Trophoblast cell (in vitro differentiated cells and primary cell): ENCODE data around the gene TDG.
"Not testable (repeated sequence)": the region's sequence is repeated elsewhere in the genome, so short reads cannot be mapped to it uniquely, and the experiment has no call there.

ENCODE experiments used
- DNase-seq, 2 donors: peaks; one replicate each; pipeline ENCODE4 v3.0.0-alpha.2; 2016
- H2AFZ ChIP-seq: 2 replicates; pipeline ENCODE4 v1.6.1; 2013; ENCODE audit warnings: low read length, moderate library complexity, mild to moderate bottlenecking; ENCODE audit not compliant: insufficient read depth, poor library complexity
- H2AK5ac ChIP-seq: 2 replicates; pipeline ENCODE4 v1.6.1; 2013; ENCODE audit warnings: mild to moderate bottlenecking, low read length
- H2BK120ac ChIP-seq: 2 replicates; pipeline ENCODE4 v1.6.1; 2013; ENCODE audit warnings: low read length, mild to moderate bottlenecking, moderate library complexity; ENCODE audit not compliant: insufficient read depth, poor library complexity
- H2BK12ac ChIP-seq: 2 replicates; pipeline ENCODE4 v1.6.1; 2013; ENCODE audit warnings: mild to moderate bottlenecking, low read length, moderate library complexity
- H2BK5ac ChIP-seq: 2 replicates; pipeline ENCODE4 v1.6.1; 2013; ENCODE audit warnings: low read length, low read depth, moderate library complexity, mild to moderate bottlenecking; ENCODE audit not compliant: poor library complexity
- H3K14ac ChIP-seq: 2 replicates; pipeline ENCODE4 v1.6.1; 2013; ENCODE audit warnings: mild to moderate bottlenecking, low read length
- H3K18ac ChIP-seq: 2 replicates; pipeline ENCODE4 v1.6.1; 2013; ENCODE audit warnings: mild to moderate bottlenecking, low read length
- H3K23ac ChIP-seq: 2 replicates; pipeline ENCODE4 v1.6.1; 2013; ENCODE audit warnings: low read length
- H3K27ac ChIP-seq: 2 replicates; pipeline ENCODE4 v1.5.1; 2013; ENCODE audit warnings: low read depth, mild to moderate bottlenecking, inconsistent platforms, low read length, moderate library complexity
- H3K27me3 ChIP-seq: 2 replicates; pipeline ENCODE4 v1.6.1; 2013; ENCODE audit warnings: inconsistent platforms, mild to moderate bottlenecking, low read length, moderate library complexity; ENCODE audit not compliant: insufficient read depth
- H3K36me3 ChIP-seq, 2 experiments: 1 replicate in 1 of 2; 2 replicates in 1 of 2; pipeline ENCODE4 v1.6.1; 2013; ENCODE audit warnings: low read length in 2 of 2, mild to moderate bottlenecking in 2 of 2, moderate library complexity in 1 of 2; ENCODE audit not compliant: insufficient read depth in 2 of 2, control insufficient read depth in 1 of 2
- H3K4ac ChIP-seq: 2 replicates; pipeline ENCODE4 v1.6.1; 2013; ENCODE audit warnings: low read depth, mild to moderate bottlenecking, low read length, moderate library complexity
- H3K4me1 ChIP-seq, 2 experiments: 1 replicate in 1 of 2; 2 replicates in 1 of 2; pipeline ENCODE4 v1.6.1; 2013; ENCODE audit warnings: low read length in 2 of 2, mild to moderate bottlenecking in 2 of 2, moderate library complexity in 1 of 2; ENCODE audit not compliant: insufficient read depth in 2 of 2, control insufficient read depth in 1 of 2
- H3K4me2 ChIP-seq: 2 replicates; pipeline ENCODE4 v1.6.1; 2013; ENCODE audit warnings: inconsistent platforms, mild to moderate bottlenecking, low read length, moderate library complexity
- H3K4me3 ChIP-seq: 2 replicates; pipeline ENCODE4 v1.5.1; 2013; ENCODE audit warnings: mild to moderate bottlenecking, low read depth, low read length, inconsistent platforms
- H3K79me1 ChIP-seq: one replicate; pipeline ENCODE4 v1.6.1; 2013; ENCODE audit warnings: low read length
- H3K79me2 ChIP-seq: 2 replicates; pipeline ENCODE4 v1.6.1; 2013; ENCODE audit warnings: low read length, mild to moderate bottlenecking; ENCODE audit not compliant: control insufficient read depth, insufficient read depth, poor library complexity
- H3K9ac ChIP-seq: 2 replicates; pipeline ENCODE4 v1.6.1; 2013; ENCODE audit warnings: mild to moderate bottlenecking, low read length
- H3K9me3 ChIP-seq: 2 replicates; pipeline ENCODE4 v1.6.1; 2013; ENCODE audit warnings: low read depth, mild to moderate bottlenecking, control low read depth, inconsistent platforms, low read length; ENCODE audit not compliant: insufficient read depth
- H4K12ac ChIP-seq: 2 replicates; pipeline ENCODE4 v1.6.1; 2013; ENCODE audit warnings: low read depth, mild to moderate bottlenecking, low read length, moderate library complexity
- H4K8ac ChIP-seq: 2 replicates; pipeline ENCODE4 v1.6.1; 2013; ENCODE audit warnings: low read depth, mild to moderate bottlenecking, low read length, moderate library complexity
- H4K91ac ChIP-seq: one replicate; pipeline ENCODE4 v1.6.1; 2013; ENCODE audit warnings: low read depth, mild to moderate bottlenecking, low read length, moderate library complexity
- WGBS: extraction: QIAGEN DNeasy Blood & Tissue Kit; methylation state at CpG from one replicate; pipeline ENCODE4 v1.1.7; 2013; ENCODE audit warnings: missing lambda C conversion rate; ENCODE audit not compliant: insufficient read length, insufficient coverage; ENCODE audit errors: extremely low coverage; 5-methylcytosine and 5-hydroxymethylcytosine counted together

TDG gene

DNA sequence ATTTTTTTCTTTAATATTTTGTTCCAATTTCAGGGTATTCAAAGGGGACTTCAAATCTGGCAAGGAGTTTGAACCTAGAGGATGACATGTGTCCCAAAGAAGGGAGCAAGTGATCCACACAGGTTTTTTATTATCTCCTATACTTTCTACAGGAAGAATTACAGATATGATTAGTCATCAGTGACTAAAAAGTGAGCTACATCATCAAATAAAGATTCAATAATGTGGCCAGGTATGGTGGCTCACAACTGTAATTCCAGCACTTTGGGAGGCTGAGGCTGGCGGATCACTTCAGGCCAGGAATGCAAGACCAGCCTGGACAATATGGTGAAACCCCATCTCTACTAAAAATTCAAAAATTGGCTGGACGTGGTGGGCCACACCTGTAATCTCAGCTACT lies 60.1 kb downstream of the TDG start:
- Histone ChIP-seq H3K9me3 (peaks cover 2% of the 10 kb centered on the region), H3K79me1 (no peaks in the 10 kb centered on the region), H3K27ac (no peak overlapping the region), H3K18ac (no peak overlapping the region), H3K27me3 (no peaks in the 10 kb centered on the region), H4K8ac (no peak overlapping the region), H3K23ac (no peak overlapping the region), H3K4me3 (no peak overlapping the region), H2AK5ac (no peak overlapping the region), H3K4ac (no peak overlapping the region), H3K4me2 (no peak overlapping the region), H3K9ac (no peak overlapping the region), H2AFZ (no peak overlapping the region), H3K79me2 (no peaks in the 10 kb centered on the region), H2BK5ac (no peak overlapping the region), H2BK12ac (no peak overlapping the region), H3K4me1 (no peaks in the 10 kb centered on the region), H4K12ac (no peak overlapping the region), H3K36me3 (no peaks in the 10 kb centered on the region), H3K14ac (no peak overlapping the region), H4K91ac (no peak overlapping the region), H2BK120ac (no peak overlapping the region)
- WGBS, result no CpG with 5 or more reads among the region's 2 CpGs
- DNase-seq, result no peak

- Histone ChIP-seq H3K79me2 (no peaks in the 10 kb centered on the region), H3K36me3 (no peaks in the 10 kb centered on the region), H3K4me1 (no peaks in the 10 kb centered on the region), H3K4me2 (no peak overlapping the region), H2BK12ac (no peak overlapping the region), H4K8ac (no peak overlapping the region), H3K9ac (no peak overlapping the region), H3K14ac (no peak overlapping the region), H2BK120ac (no peak overlapping the region), H4K12ac (no peak overlapping the region), H3K9me3 (no peaks in the 10 kb centered on the region), H3K4ac (no peak overlapping the region), H3K79me1 (no peaks in the 10 kb centered on the region), H3K23ac (no peak overlapping the region), H4K91ac (no peak overlapping the region), H2AK5ac (no peak overlapping the region), H3K27ac (no peak overlapping the region), H2BK5ac (no peak overlapping the region), H2AFZ (no peak overlapping the region), H3K18ac (no peak overlapping the region), H3K4me3 (no peak overlapping the region), H3K27me3 (no peaks in the 10 kb centered on the region)
- no CpG with 5 or more reads among the region's 5 CpGs for WGBS
- no peak for DNase-seq
Observed at GRCh38 chr12:104026841-104027599, 61.3 kb downstream of the TDG start.

- not testable (repeated sequence) for H3K23ac ChIP-seq, H3K4me1 ChIP-seq, DNase-seq, H3K9ac ChIP-seq, H3K27ac ChIP-seq, H3K27me3 ChIP-seq, H2AK5ac ChIP-seq, H2BK5ac ChIP-seq, H2BK12ac ChIP-seq, H4K12ac ChIP-seq, H2AFZ ChIP-seq, H3K9me3 ChIP-seq, H3K36me3 ChIP-seq, H2BK120ac ChIP-seq, H3K4ac ChIP-seq, H4K91ac ChIP-seq, H4K8ac ChIP-seq, H3K18ac ChIP-seq, H3K4me2 ChIP-seq, H3K14ac ChIP-seq, H3K4me3 ChIP-seq, H3K79me2 ChIP-seq, H3K79me1 ChIP-seq
- WGBS, result no CpG with 5 or more reads among the region's 27 CpGs
Observed at GRCh38 chr12:104030596-104030995, 64.9 kb downstream of the TDG start.

DNA sequence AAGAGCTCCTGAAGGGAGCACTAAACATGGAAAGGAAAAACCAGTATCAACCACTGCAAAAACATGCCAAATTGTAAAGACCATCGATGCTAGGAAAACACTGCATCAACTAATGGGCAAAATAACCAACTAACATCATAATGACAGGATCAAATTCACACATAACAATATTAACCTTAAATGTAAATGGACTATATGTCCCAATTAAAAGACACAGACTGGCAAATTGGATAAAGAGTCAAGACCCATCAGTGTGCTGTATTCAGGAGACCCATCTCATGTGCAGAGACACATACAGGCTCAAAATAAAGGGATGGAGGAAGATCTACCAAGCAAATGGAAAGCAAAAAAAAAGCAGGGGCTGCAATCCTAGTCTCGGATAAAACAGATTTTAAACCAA lies 70.5 kb downstream of the TDG start:
- not testable (repeated sequence) for H3K27ac ChIP-seq, H3K79me2 ChIP-seq, H3K9ac ChIP-seq, H3K9me3 ChIP-seq, H2BK120ac ChIP-seq, H3K23ac ChIP-seq, H4K91ac ChIP-seq, H3K27me3 ChIP-seq, H2BK12ac ChIP-seq, H2AK5ac ChIP-seq, H3K4ac ChIP-seq, H3K4me1 ChIP-seq, H2BK5ac ChIP-seq, H3K14ac ChIP-seq, H4K8ac ChIP-seq, H3K4me2 ChIP-seq, H3K4me3 ChIP-seq, H2AFZ ChIP-seq, H3K18ac ChIP-seq, H3K79me1 ChIP-seq, DNase-seq, H3K36me3 ChIP-seq, H4K12ac ChIP-seq
- WGBS, result no CpG with 5 or more reads among the region's 2 CpGs
